Stomach (tissue), 9 donors: Measurements from ENCODE around the gene ROBO2. TPM values are rescaled to one million over a fixed set of nuclear protein-coding genes. Genes with fewer than 3 reads are reported as not detected.

Experiments used
- DNase-seq, 2 donors: peaks; one replicate each; pipeline versions ENCODE4 v3.0.0 to v3.0.0-alpha.2; 2013 to 2019
- H3K27ac ChIP-seq, 5 donors: fragments of 200-600 bp in 4 of 5; sonication (generic) in 4 of 5; one replicate each; pipeline ENCODE4 v1.5.1; 2013 to 2019; ENCODE audit warnings: mild to moderate bottlenecking in 1 of 5, moderate library complexity in 1 of 5
- H3K27me3 ChIP-seq, 3 donors: fragments of 200-600 bp; sonication (generic); one replicate each; pipeline ENCODE4 v1.5.1; 2017 to 2019; ENCODE audit warnings: mixed run types in 1 of 3
- H3K36me3 ChIP-seq, 4 donors: fragments of 200-600 bp; sonication (generic); 1 replicate in 3 of 4; 2 replicates in 1 of 4; pipeline ENCODE4 v1.5.1; 2016 to 2019
- H3K4me1 ChIP-seq, 4 donors: fragments of 200-600 bp; sonication (generic); one replicate each; pipeline ENCODE4 v1.5.1; 2016 to 2019
- H3K4me3 ChIP-seq, 4 donors: fragments of 200-600 bp; sonication (generic) in 3 of 4; one replicate each; pipeline ENCODE4 v1.5.1; 2016 to 2019; ENCODE audit warnings: mild to moderate bottlenecking in 1 of 4
- H3K9me3 ChIP-seq, 4 donors: fragments of 200-600 bp; sonication (generic); one replicate each; pipeline ENCODE4 v1.5.1; 2016 to 2019
- CTCF ChIP-seq, 7 experiments: fragments of 450-650 bp in 4 of 7; fragments of 200-600 bp in 3 of 7; sonication (generic) in 3 of 7; IDR thresholded peaks; one replicate each; pipeline ENCODE4 v1.5.1; 2016 to 2019; ENCODE audit warnings: antibody characterized with exemption in 7 of 7, control low read depth in 2 of 7, mild to moderate bottlenecking in 1 of 7
- EP300 ChIP-seq: sonication (generic); formaldehyde crosslinking; IDR thresholded peaks from one replicate; pipeline ENCODE4 v1.6.1; 2017; ENCODE audit warnings: antibody characterized with exemption
- POLR2A ChIP-seq, 4 donors: fragments of 450-650 bp; IDR thresholded peaks; one replicate each; pipeline ENCODE4 v1.6.1; 2016; ENCODE audit warnings: antibody characterized with exemption in 4 of 4, control low read depth in 2 of 4, mild to moderate bottlenecking in 1 of 4, moderate library complexity in 1 of 4
- POLR2AphosphoS5 ChIP-seq, 3 donors: sonication (generic); formaldehyde crosslinking; IDR thresholded peaks; one replicate each; pipeline ENCODE4 v1.6.1; 2016; ENCODE audit warnings: antibody characterized with exemption in 3 of 3
- WGBS, 5 donors: extraction: QIAGEN DNeasy Blood & Tissue Kit in 3 of 5; methylation state at CpG; one replicate each; pipeline versions ENCODE4 v1.1.5 to v1.1.7; 2013 to 2018; 5-methylcytosine and 5-hydroxymethylcytosine counted together
- intact Hi-C: fragments of 100-400 bp; cut with DNase I; formaldehyde crosslinking; loops from one replicate; pipeline ENCODE4 v1.15.1; 2023; ENCODE audit warnings: low total_unique reads
- polyA plus RNA-seq, 3 donors: library from polyadenylated mRNA; stranded (reverse); fragments of 200-250 nt; gene quantifications; one replicate each; pipeline ENCODE4 v1.2.3, GENCODE V29; 2013
- total RNA-seq, 5 donors: library from RNA; depleted of rRNA; stranded (reverse); fragments of >200 nt; gene quantifications; one replicate each; pipeline versions ENCODE4 v1.1.0 to v1.2.3, GENCODE V29; 2014 to 2016
- donor health status: healthy with polysubstance abuse.
- donor health status: Bipolar disorder and iron deficiency.
- donor health status: healthy.

ROBO2 gene
- total and polyA plus RNA-seq, 8 donors = 0.25 to 11.4 (median 0.45) TPM; not detected in 2

GRCh38 chr3:77248420-77248819 lies 208.5 kb downstream of the ROBO2 start:
- WGBS, 5 donors = 89 to 96% (median 93%) methylated on average over 17 of the region's 17 CpGs
- DNase-seq = no peak

GRCh38 chr3:77251136-77251535 lies 211.2 kb downstream of the ROBO2 start:
- no peaks in the 10 kb centered on the region for H3K36me3 ChIP-seq
- no peaks in the 10 kb centered on the region for H3K27me3 ChIP-seq
- H3K4me1 ChIP-seq = no peaks in the 10 kb centered on the region
- H3K4me3 ChIP-seq = no peak overlapping the region
- no peak overlapping the region for H3K27ac ChIP-seq
- TF ChIP-seq EP300 = no peak
- no peak for TF ChIP-seq POLR2AphosphoS5 (IDR thresholded peaks at IDR 0.05)
- TF ChIP-seq POLR2A (IDR thresholded peaks at IDR 0.05) = no peak
- no peak for TF ChIP-seq CTCF (IDR thresholded peaks at IDR 0.05)
- WGBS, 5 donors = 74 to 86% (median 74%) methylated on average over 7 of the region's 7 CpGs
- no peaks in the 10 kb centered on the region for H3K9me3 ChIP-seq
- intact Hi-C loops = no loop called here
- DNase-seq = no peak

More at GRCh38 chr3:77248420-77248819, 208.5 kb downstream of the ROBO2 start:
- Histone ChIP-seq H3K27ac (no peak overlapping the region), H3K4me3 (no peak overlapping the region), H3K4me1 (no peaks in the 10 kb centered on the region), H3K9me3 (no peaks in the 10 kb centered on the region), H3K27me3 (no peaks in the 10 kb centered on the region), H3K36me3 (no peaks in the 10 kb centered on the region)
- no peak for TF ChIP-seq CTCF (IDR thresholded peaks at IDR 0.05)
- no peak for TF ChIP-seq POLR2A (IDR thresholded peaks at IDR 0.05)
- TF ChIP-seq POLR2AphosphoS5 (IDR thresholded peaks at IDR 0.05) = no peak
- TF ChIP-seq EP300 = no peak
- intact Hi-C loops = no loop called here

GRCh38 chr3:77254967-77255831 lies 215.3 kb downstream of the ROBO2 start:
- Histone ChIP-seq H3K36me3 (no peaks in the 10 kb centered on the region), H3K9me3 (no peaks in the 10 kb centered on the region), H3K27me3 (no peaks in the 10 kb centered on the region), H3K27ac (no peak overlapping the region), H3K4me1 (no peaks in the 10 kb centered on the region), H3K4me3 (no peak overlapping the region)
- intact Hi-C loops = loop anchor here (5.0 kb wide), 1 partner anchor 218 kb away; no protein-coding TSS in a partner anchor
- peak in 5 of 7 experiments; percentile 55 to 74 (median 69) for TF ChIP-seq CTCF (IDR thresholded peaks at IDR 0.05)
- TF ChIP-seq POLR2AphosphoS5 (IDR thresholded peaks at IDR 0.05) = peak in 1 of 3 donors; percentile 27
- no peak for TF ChIP-seq POLR2A (IDR thresholded peaks at IDR 0.05)
- TF ChIP-seq EP300 = no peak
- peak; percentile 40 to 87 for DNase-seq
- WGBS, 5 donors = 54 to 71% (median 61%) methylated on average over 3 of the region's 3 CpGs

- TF ChIP-seq POLR2AphosphoS5 (IDR thresholded peaks at IDR 0.05) = no peak
- no peak for TF ChIP-seq POLR2A (IDR thresholded peaks at IDR 0.05)
- no peak for TF ChIP-seq CTCF (IDR thresholded peaks at IDR 0.05)
- TF ChIP-seq EP300 = no peak
- Histone ChIP-seq H3K27me3 (no peaks in the 10 kb centered on the region), H3K36me3 (no peaks in the 10 kb centered on the region), H3K4me1 (no peaks in the 10 kb centered on the region), H3K27ac (no peak overlapping the region), H3K9me3 (no peaks in the 10 kb centered on the region), H3K4me3 (no peak overlapping the region)
- intact Hi-C loops = loop anchor here (5.0 kb wide), 1 partner anchor 220 kb away; no protein-coding TSS in a partner anchor
- peak in 1 of 2 donors; percentile 23 for DNase-seq
- WGBS, 5 donors = 46 to 63% (median 52%) methylated on average over 9 of the region's 9 CpGs
Observed at GRCh38 chr3:77256584-77257503, 216.9 kb downstream of the ROBO2 start.
